Retinal pigment epithelial cell (primary cell): ENCODE data around the gene HOXC5.
A peak's percentile ranks its signal among the peaks of the same experiment; 100 is the strongest.

Source experiments
- DNase-seq: peaks from one replicate; pipeline ENCODE4 v3.0.0-alpha.2; 2010; ENCODE audit warnings: low read depth
- H3K4me3 ChIP-seq: 2 replicates; pipeline ENCODE4 v1.5.1; 2011; ENCODE audit warnings: mild to moderate bottlenecking, low read length, control low read depth, moderate library complexity
- TF ChIP-seq, protein P1 (sequence below): conservative IDR thresholded peaks from 2 replicates; pipeline ENCODE4 v1.5.1; 2011; ENCODE audit warnings: low read depth, low read length, control low read depth, inconsistent platforms

HOXC5 gene

DNA sequence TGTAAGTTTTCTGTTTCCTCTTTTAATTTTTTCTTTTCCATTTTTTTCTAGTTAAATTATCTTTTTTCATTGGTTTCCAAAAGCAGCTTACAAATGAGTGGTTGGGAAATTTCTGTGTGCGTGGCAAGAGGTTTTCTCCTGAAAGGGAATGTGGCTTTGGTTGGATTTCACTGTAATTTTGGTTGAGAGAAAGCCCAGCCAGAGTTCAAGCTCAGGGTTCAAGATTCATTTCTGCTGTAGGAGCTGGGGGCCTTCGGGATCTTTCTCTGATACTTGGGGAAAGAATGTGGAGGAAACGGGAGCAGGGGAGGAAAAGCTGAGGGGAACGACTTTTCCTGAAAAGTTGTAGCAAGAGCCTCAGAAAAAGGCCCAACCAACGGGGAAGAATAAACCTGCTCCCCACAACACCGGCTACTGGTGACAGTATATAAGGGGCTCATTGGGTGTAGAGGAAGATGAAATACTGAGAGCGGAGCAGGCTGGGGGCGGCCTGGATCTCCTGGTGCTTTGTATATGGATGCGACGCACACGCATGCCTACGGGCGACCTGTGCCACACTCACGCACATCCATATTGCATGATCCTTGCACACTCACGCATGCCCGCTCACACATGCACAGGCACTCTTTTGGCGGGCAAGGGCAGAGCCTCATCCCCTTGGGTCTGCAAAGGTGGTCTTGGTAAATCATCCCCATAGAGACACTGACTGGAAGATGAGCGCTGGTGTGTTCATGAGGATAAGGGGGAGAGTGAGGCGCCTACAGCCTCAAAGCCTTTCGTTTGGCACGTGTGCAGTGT is 46.0 kb upstream of the HOXC5 start:
- no peak overlapping the region for H3K4me3 ChIP-seq
- TF ChIP-seq, protein P1, sequence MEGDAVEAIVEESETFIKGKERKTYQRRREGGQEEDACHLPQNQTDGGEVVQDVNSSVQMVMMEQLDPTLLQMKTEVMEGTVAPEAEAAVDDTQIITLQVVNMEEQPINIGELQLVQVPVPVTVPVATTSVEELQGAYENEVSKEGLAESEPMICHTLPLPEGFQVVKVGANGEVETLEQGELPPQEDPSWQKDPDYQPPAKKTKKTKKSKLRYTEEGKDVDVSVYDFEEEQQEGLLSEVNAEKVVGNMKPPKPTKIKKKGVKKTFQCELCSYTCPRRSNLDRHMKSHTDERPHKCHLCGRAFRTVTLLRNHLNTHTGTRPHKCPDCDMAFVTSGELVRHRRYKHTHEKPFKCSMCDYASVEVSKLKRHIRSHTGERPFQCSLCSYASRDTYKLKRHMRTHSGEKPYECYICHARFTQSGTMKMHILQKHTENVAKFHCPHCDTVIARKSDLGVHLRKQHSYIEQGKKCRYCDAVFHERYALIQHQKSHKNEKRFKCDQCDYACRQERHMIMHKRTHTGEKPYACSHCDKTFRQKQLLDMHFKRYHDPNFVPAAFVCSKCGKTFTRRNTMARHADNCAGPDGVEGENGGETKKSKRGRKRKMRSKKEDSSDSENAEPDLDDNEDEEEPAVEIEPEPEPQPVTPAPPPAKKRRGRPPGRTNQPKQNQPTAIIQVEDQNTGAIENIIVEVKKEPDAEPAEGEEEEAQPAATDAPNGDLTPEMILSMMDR, result no peak
- DNase-seq, result no peak

GRCh38 chr12:53987787-53988230 is 45.0 kb upstream of the HOXC5 start:
- DNase-seq, result no peak
- no peak overlapping the region for H3K4me3 ChIP-seq
- TF ChIP-seq, protein P1, result no peak

DNA sequence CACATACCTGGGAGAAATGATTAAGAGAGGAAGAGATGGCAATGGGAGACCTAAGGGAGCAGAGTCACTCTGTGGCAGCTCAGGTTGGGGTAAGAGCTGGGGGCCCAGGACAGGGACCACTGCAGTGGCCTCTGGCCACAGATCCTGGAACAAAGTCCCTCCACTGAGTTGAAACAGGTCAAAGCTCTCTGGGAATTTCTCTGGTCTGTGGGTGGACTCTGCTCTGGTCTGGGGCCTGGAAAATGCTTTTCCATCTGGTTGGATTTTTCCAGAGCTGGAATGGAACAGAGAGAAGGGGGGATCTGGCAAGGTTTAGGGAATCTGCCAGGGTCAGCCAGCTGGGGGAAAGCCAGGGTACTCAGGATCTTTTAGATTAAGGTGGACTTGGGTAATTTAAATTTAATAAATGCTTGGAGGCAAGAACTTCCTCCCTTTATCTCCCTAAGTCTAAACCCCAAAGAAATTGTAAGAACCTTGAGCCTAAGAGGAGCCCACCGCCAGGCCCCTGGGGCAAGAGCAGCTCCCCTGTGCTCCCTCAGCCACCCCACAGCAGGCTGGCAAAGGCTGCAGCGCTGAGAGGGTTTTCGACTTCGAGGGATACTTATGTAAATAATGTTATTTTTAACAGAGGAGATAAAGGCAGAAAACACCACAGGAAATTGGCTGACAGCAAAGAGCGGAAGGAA is 44.2 kb upstream of the HOXC5 start:
- TF ChIP-seq, protein P1, result no peak
- no peak overlapping the region for H3K4me3 ChIP-seq
- no peak for DNase-seq

GRCh38 chr12:53989227-53990113 is 43.4 kb upstream of the HOXC5 start:
- no peak for DNase-seq
- TF ChIP-seq, protein P1, result peak; percentile 50
- H3K4me3 ChIP-seq, result no peak overlapping the region

DNA sequence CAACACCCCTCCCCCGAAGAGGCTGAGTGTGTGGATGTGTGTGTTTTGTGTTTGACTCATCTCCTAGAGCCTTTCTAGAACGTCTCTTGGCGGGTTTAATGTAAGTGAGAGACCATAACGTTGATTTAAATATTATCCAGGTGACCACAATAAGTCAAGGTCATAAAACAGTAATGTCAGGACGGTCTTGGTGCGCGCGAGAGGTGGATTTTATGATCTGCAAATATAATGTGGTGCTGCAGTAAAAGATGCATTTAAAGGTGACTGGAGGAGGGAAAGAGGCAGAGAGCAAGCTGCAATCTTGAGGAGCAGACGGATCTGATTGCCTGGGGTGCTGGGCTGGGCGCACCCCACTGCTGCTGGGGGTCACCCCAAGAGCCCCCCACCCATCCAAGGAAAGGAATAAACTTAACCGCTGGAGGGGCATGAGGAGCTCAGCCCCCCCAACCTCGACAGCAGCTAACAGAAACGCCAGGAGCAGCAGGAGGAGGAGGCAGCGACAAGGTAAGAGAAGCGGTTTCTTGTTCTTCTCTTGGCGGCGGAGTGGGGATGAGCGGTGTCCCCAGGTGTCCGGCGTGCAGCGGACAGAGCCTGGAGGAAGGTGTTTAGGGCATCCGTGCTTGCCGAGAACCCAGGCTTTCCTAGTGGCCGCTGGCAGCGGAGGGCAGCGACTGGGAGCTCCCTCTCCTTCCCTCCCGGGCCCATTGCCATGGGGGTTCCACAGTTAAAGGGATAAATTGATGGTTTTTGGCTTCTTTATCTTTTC is 42.4 kb upstream of the HOXC5 start:
- TF ChIP-seq, protein P1, result no peak
- no peak overlapping the region for H3K4me3 ChIP-seq
- no peak for DNase-seq

DNA sequence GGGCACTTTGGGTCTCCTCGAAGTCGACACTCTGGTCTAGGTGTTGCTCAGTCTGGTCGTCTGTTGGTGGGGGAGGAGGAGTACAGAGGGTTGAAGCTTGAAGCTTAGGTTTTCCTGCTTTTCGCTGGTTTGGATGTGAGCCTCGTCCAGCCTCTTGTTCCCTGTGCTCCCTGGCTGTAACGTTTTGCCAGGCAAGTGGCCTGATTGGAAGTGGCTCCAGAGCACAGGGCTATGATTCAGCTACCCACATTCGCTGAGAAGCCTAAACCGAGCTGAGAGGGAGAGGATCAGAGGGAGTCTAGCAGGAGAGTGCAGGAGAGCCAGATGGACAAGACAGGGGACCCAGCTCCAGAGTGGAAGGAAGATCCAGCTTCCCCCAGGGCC is 41.8 kb upstream of the HOXC5 start:
- TF ChIP-seq, protein P1, result no peak
- no peak overlapping the region for H3K4me3 ChIP-seq
- DNase-seq, result no peak
